ENCODE measurements around the gene BTBD3.

Gene BTBD3

DNA sequence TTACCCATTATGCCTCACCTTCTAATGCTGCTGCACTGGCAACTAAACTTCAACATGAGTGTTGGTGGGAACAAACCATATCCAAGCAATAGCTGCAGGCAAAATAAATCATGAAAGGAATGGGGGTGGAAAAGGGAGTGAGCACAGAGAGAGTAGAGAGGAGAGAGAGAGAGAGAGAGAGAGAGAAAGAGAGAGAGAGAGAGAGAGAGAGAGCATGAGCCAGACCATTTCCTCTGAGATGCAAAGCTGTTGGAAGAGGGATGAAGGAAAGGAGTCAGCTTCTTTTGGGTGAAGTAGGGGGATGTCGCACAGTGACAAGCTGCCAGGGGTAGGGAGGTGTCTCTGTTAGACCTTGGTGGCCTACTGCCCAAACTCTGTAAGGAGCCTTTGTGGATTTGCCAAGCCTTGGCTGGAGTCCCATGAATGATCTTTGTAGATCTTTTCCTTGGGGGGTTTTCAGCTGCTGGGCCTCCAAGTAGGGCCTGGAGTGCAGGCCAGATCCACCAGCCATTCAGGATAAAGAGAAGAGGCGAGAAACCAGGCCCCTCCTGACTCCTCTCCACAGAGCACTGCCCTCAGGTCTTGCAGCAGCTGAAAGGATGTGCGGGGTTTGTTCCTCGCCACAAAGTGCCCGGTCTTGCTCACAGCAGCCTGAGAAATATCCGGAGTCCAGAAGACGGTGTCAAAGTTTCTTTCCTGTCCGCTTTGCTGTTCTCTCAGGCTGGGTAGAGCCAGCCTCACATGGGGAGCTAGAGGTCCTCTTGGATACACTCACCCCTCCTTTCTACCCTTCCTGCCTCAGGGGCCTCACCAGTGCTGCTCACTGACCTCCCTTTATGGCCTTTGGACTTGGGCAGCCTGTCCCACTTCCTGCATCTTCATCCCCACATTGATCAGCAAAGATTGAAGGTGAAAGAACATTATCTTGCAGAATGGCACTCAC lies 17.8 kb downstream of the BTBD3 start:
- Histone ChIP-seq H3K4me1 (ENCODE audit: control insufficient read depth, insufficient read depth, low read length) (peaks cover 4% of the 10 kb centered on the region), H3K9me3 (ENCODE audit: control insufficient read depth in 2 of 2, low read length in 2 of 2) (no peaks in the 10 kb centered on the region), H3K27ac (ENCODE audit: low read length) (no peak overlapping the region), H3K9ac (ENCODE audit: low read length in 2 of 2) (no peak overlapping the region), H3K4me3 (ENCODE audit: low read length in 2 of 2) (no peak overlapping the region), H3K27me3 (ENCODE audit: control insufficient read depth in 1 of 2, insufficient read depth in 2 of 2, low read length in 2 of 2) (no peaks in the 10 kb centered on the region), H3K36me3 (ENCODE audit: control insufficient read depth in 2 of 2, insufficient read depth in 2 of 2, low read length in 2 of 2) (no peaks in the 10 kb centered on the region)

DNA sequence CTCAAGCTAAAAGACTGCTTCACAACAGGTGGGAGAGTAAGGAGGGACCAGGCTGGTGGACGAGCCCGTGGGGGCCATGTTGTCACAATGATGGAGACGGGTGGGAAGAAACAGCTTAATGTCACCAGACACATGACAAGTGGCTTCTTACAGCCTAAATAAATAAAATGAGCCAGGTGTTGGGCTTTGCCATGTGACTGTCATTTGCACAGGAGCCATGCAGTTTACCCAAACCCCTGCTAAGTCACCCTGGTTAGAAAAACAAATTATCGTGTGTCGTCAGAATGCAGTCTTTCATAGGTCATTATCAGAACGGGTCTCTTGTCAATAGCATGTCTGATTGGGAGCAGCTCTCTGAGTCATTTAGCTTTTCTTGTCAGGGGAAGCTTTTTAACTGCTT lies 18.5 kb downstream of the BTBD3 start:
- no peaks in the 10 kb centered on the region for H3K36me3 ChIP-seq (ENCODE audit: control insufficient read depth in 2 of 2, insufficient read depth in 2 of 2, low read length in 2 of 2)
- no peak overlapping the region for H3K27ac ChIP-seq (ENCODE audit: low read length)
- peaks cover 4% of the 10 kb centered on the region for H3K4me1 ChIP-seq (ENCODE audit: control insufficient read depth, insufficient read depth, low read length)
- H3K9ac ChIP-seq (ENCODE audit: low read length in 2 of 2): no peak overlapping the region
- no peaks in the 10 kb centered on the region for H3K9me3 ChIP-seq (ENCODE audit: control insufficient read depth in 2 of 2, low read length in 2 of 2)
- no peaks in the 10 kb centered on the region for H3K27me3 ChIP-seq (ENCODE audit: control insufficient read depth in 1 of 2, insufficient read depth in 2 of 2, low read length in 2 of 2)
- H3K4me3 ChIP-seq (ENCODE audit: low read length in 2 of 2): no peak overlapping the region

DNA sequence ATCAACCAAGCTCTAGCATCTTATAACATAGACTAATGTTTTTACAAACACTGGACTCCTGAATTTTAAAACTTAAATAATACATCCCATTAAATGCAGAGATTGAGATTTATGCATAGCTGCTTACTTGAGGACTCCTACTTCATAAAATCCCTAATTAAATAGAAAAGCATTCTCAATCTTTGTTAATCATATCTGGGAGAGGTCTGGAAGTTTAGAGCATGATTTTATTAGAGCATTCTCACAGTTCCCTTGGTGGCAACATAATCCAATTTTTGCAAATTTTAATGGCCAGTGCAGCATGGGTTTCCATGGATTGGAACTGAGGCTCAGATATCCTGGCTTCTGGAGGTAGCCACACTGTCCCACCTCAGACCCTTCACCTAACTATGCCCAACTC lies 19.5 kb downstream of the BTBD3 start:
- Histone ChIP-seq H3K27me3 (ENCODE audit: control insufficient read depth in 1 of 2, insufficient read depth in 2 of 2, low read length in 2 of 2) (no peaks in the 10 kb centered on the region), H3K9me3 (ENCODE audit: control insufficient read depth in 2 of 2, low read length in 2 of 2) (no peaks in the 10 kb centered on the region), H3K9ac (ENCODE audit: low read length in 2 of 2) (no peak overlapping the region), H3K27ac (ENCODE audit: low read length) (no peak overlapping the region), H3K36me3 (ENCODE audit: control insufficient read depth in 2 of 2, insufficient read depth in 2 of 2, low read length in 2 of 2) (no peaks in the 10 kb centered on the region), H3K4me3 (ENCODE audit: low read length in 2 of 2) (no peak overlapping the region), H3K4me1 (ENCODE audit: control insufficient read depth, insufficient read depth, low read length) (peaks cover 4% of the 10 kb centered on the region)

DNA sequence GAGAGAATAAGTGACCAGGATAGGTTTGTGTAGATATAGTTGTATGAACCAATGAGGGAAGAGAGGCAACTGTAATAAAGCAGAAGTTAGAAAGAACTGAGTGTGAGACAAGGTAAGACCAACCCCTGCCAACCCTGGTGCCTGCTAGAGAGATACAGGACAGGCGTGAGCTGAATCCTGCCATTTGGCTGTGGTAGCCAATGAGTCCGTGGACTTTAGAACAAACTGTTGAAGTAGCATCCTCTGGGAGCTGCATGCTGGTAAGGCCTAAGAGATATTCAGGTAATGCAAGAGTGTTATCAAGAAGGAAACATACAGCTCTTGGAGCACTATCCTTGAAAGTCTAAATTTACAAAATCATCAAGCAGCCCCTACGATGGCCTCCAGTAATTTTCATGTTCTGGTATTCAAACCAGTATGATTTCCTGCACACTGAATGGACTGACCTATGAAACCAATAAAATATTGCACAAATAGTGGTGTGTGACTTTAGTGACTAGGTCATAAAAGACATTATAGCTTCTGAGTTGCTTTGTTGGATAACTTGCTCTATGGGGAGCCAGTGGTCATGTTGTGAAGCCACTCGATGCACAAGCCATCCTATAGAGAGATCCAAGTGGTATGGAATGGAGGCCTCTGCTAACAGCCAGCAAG lies 24.0 kb downstream of the BTBD3 start:
- Histone ChIP-seq H3K36me3 (ENCODE audit: control insufficient read depth in 2 of 2, insufficient read depth in 2 of 2, low read length in 2 of 2) (no peaks in the 10 kb centered on the region), H3K27ac (ENCODE audit: low read length) (no peak overlapping the region), H3K4me1 (ENCODE audit: control insufficient read depth, insufficient read depth, low read length) (no peaks in the 10 kb centered on the region), H3K9me3 (ENCODE audit: control insufficient read depth in 2 of 2, low read length in 2 of 2) (no peaks in the 10 kb centered on the region), H3K27me3 (ENCODE audit: control insufficient read depth in 1 of 2, insufficient read depth in 2 of 2, low read length in 2 of 2) (no peaks in the 10 kb centered on the region), H3K9ac (ENCODE audit: low read length in 2 of 2) (no peak overlapping the region), H3K4me3 (ENCODE audit: low read length in 2 of 2) (no peak overlapping the region)

DNA sequence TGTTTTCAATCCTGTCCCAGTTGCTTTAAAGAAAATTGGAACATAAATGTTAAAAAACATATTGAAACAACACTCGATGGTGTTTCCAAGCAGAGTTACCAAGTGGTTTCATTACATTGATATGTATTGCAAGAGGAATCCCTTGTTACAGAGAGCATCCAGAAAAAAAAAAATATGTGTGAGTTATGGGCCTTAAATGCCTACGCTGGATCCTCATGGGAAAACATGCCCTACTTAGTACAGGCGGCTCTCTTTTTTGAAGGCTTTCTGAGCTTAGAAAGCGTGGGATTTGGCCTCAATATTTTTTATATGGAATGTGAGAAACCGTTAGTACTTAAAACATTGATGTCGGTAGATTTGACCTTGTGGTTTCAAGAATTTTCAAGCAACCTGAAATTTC lies 26.1 kb downstream of the BTBD3 start:
- Histone ChIP-seq H3K36me3 (ENCODE audit: control insufficient read depth in 2 of 2, insufficient read depth in 2 of 2, low read length in 2 of 2) (no peaks in the 10 kb centered on the region), H3K27ac (ENCODE audit: low read length) (no peak overlapping the region), H3K9me3 (ENCODE audit: control insufficient read depth in 2 of 2, low read length in 2 of 2) (no peaks in the 10 kb centered on the region), H3K27me3 (ENCODE audit: control insufficient read depth in 1 of 2, insufficient read depth in 2 of 2, low read length in 2 of 2) (no peaks in the 10 kb centered on the region), H3K4me1 (ENCODE audit: control insufficient read depth, insufficient read depth, low read length) (no peaks in the 10 kb centered on the region), H3K9ac (ENCODE audit: low read length in 2 of 2) (no peak overlapping the region), H3K4me3 (ENCODE audit: low read length in 2 of 2) (no peak overlapping the region)

DNA sequence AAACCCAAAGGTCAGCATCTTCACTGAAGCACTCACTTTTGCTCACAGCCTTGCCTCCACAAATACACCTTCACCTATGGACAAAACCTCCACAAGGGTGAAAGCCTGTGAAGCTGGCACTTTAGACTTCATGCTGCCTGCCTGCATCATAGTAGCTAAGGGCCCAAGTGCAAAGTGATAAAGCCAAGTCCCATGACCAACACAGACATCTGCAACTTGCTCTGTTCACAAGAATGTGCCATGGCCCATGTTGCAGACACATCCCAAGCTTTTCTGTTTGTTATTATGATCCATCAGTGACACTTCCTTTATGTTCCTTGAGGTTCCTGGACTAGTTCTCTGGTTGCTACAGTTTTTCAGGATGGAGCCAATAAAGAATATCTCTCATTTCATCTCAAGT lies 31.1 kb downstream of the BTBD3 start:
- Histone ChIP-seq H3K27ac (ENCODE audit: low read length) (no peak overlapping the region), H3K36me3 (ENCODE audit: control insufficient read depth in 2 of 2, insufficient read depth in 2 of 2, low read length in 2 of 2) (no peaks in the 10 kb centered on the region), H3K9me3 (ENCODE audit: control insufficient read depth in 2 of 2, low read length in 2 of 2) (peaks cover 0 to 2% of the 10 kb centered on the region in 2 donors), H3K4me1 (ENCODE audit: control insufficient read depth, insufficient read depth, low read length) (no peaks in the 10 kb centered on the region), H3K4me3 (ENCODE audit: low read length in 2 of 2) (no peak overlapping the region), H3K9ac (ENCODE audit: low read length in 2 of 2) (no peak overlapping the region), H3K27me3 (ENCODE audit: control insufficient read depth in 1 of 2, insufficient read depth in 2 of 2, low read length in 2 of 2) (no peaks in the 10 kb centered on the region)

DNA sequence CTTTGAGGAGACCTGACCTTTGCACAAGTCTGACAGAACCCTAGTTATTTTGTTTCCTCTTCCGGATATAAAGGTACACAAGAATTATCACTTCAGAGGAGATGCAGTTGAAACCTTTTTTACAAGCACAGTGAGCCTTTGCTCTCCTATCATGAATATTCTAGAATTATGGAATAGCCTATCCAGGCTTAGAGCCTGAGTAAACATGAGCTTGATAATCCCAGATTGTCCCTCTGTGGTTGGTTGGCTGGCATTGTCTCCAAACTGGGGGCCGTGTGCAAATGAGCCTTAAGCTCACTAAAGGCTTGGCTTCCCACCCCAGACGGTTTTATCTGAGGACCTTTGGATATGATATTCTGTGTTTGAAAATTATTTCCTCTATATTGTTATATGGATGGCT lies 32.0 kb downstream of the BTBD3 start:
- Histone ChIP-seq H3K36me3 (ENCODE audit: control insufficient read depth in 2 of 2, insufficient read depth in 2 of 2, low read length in 2 of 2) (no peaks in the 10 kb centered on the region), H3K27ac (ENCODE audit: low read length) (no peak overlapping the region), H3K9me3 (ENCODE audit: control insufficient read depth in 2 of 2, low read length in 2 of 2) (peaks cover 0 to 6% of the 10 kb centered on the region in 2 donors), H3K27me3 (ENCODE audit: control insufficient read depth in 1 of 2, insufficient read depth in 2 of 2, low read length in 2 of 2) (no peaks in the 10 kb centered on the region), H3K4me3 (ENCODE audit: low read length in 2 of 2) (no peak overlapping the region), H3K4me1 (ENCODE audit: control insufficient read depth, insufficient read depth, low read length) (no peaks in the 10 kb centered on the region), H3K9ac (ENCODE audit: low read length in 2 of 2) (no peak overlapping the region)

DNA sequence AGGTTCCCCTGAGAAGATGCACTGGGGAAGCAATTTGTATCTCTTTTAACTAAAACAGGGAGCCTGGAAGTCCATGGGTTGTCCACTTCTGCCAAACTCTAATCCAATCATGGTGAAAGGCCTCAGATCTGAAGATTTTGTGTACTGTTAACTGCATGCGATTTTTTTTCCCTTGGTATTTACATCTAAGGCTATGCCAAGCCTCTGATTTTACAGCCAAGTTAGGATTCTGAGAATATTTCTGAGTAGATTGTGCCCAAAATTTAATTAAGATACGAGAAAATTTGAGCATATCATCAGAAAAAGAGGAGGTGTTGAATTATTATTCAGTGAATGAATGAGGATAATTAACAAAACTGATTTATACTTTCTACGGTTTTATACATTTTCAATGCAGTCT lies 34.0 kb downstream of the BTBD3 start:
- H3K9me3 ChIP-seq (ENCODE audit: control insufficient read depth in 2 of 2, low read length in 2 of 2): peaks cover 3 to 6% of the 10 kb centered on the region in 2 donors
- no peak overlapping the region for H3K27ac ChIP-seq (ENCODE audit: low read length)
- no peak overlapping the region for H3K4me3 ChIP-seq (ENCODE audit: low read length in 2 of 2)
- H3K9ac ChIP-seq (ENCODE audit: low read length in 2 of 2): no peak overlapping the region
- H3K27me3 ChIP-seq (ENCODE audit: control insufficient read depth in 1 of 2, insufficient read depth in 2 of 2, low read length in 2 of 2): no peaks in the 10 kb centered on the region
- H3K36me3 ChIP-seq (ENCODE audit: control insufficient read depth in 2 of 2, insufficient read depth in 2 of 2, low read length in 2 of 2): no peaks in the 10 kb centered on the region
- no peaks in the 10 kb centered on the region for H3K4me1 ChIP-seq (ENCODE audit: control insufficient read depth, insufficient read depth, low read length)

DNA sequence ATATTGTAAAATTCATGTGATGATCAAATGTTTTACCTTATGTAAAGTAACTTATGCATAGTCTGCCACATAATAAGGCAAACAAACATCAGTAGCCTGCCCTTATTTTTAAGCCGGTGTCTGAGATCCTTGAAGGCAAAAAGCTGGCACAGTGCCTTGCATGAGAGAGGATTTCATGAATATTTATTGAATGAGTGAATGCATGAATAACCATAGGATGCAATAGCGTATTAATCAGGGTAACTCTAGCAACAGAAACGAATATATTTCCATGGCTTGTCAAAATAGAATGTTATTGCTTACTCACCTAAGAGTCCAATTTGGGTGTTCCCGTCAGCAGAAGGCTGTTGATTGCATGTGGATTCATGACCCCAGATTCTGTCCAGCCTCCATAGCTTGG lies 34.9 kb downstream of the BTBD3 start:
- Histone ChIP-seq H3K9me3 (ENCODE audit: control insufficient read depth in 2 of 2, low read length in 2 of 2) (peaks cover 3 to 6% of the 10 kb centered on the region in 2 donors), H3K4me1 (ENCODE audit: control insufficient read depth, insufficient read depth, low read length) (no peaks in the 10 kb centered on the region), H3K9ac (ENCODE audit: low read length in 2 of 2) (no peak overlapping the region), H3K36me3 (ENCODE audit: control insufficient read depth in 2 of 2, insufficient read depth in 2 of 2, low read length in 2 of 2) (no peaks in the 10 kb centered on the region), H3K27ac (ENCODE audit: low read length) (no peak overlapping the region), H3K27me3 (ENCODE audit: control insufficient read depth in 1 of 2, insufficient read depth in 2 of 2, low read length in 2 of 2) (no peaks in the 10 kb centered on the region), H3K4me3 (ENCODE audit: low read length in 2 of 2) (no peak overlapping the region)

DNA sequence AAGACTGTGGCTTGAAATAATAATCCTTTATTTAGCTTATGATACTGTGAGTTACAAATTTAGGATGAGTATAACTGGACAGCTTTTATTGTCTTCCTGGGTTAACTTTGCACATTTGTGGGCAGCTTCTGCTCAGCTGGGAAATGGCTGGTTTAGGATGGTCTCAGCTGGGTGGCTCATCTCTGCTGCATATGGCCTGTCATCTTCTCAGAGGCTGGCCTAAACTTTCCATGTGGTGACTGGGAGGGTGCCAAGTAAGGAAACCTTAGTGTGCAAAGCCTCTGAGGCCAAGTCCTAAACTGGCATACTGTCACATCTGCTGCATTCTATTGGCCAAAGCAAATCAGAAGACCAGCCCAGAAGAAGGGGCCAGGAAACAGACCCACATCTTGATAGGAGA lies 40.2 kb downstream of the BTBD3 start:
- Histone ChIP-seq H3K27me3 (ENCODE audit: control insufficient read depth in 1 of 2, insufficient read depth in 2 of 2, low read length in 2 of 2) (no peaks in the 10 kb centered on the region), H3K36me3 (ENCODE audit: control insufficient read depth in 2 of 2, insufficient read depth in 2 of 2, low read length in 2 of 2) (no peaks in the 10 kb centered on the region), H3K27ac (ENCODE audit: low read length) (no peak overlapping the region), H3K4me1 (ENCODE audit: control insufficient read depth, insufficient read depth, low read length) (no peaks in the 10 kb centered on the region), H3K9ac (ENCODE audit: low read length in 2 of 2) (no peak overlapping the region), H3K9me3 (ENCODE audit: control insufficient read depth in 2 of 2, low read length in 2 of 2) (peaks cover 3 to 5% of the 10 kb centered on the region in 2 donors), H3K4me3 (ENCODE audit: low read length in 2 of 2) (no peak overlapping the region)

DNA sequence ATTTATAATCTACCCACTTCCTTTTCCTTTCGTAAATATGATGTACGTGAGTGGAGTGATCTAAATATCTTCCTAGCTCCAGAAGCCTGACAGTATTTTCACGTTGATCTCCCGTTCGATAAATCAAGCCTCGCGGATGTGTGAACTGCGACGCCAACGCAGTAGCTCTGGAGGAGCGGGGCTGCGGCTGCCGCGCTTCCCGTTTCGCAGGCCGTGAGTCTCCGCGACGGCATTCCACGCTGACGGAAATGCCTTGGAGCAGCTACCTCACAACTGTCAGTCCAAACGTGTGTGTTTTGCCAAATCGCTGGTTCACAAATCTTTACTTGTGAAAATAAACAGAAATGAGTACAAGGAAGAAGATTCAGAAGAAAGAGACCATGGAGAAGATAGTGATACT lies 41.2 kb downstream of the BTBD3 start:
- H3K36me3 ChIP-seq (ENCODE audit: control insufficient read depth in 2 of 2, insufficient read depth in 2 of 2, low read length in 2 of 2): no peaks in the 10 kb centered on the region
- H3K9ac ChIP-seq (ENCODE audit: low read length in 2 of 2): no peak overlapping the region
- peaks cover 3% of the 10 kb centered on the region in 2 donors for H3K9me3 ChIP-seq (ENCODE audit: control insufficient read depth in 2 of 2, low read length in 2 of 2)
- H3K27ac ChIP-seq (ENCODE audit: low read length): no peak overlapping the region
- H3K4me1 ChIP-seq (ENCODE audit: control insufficient read depth, insufficient read depth, low read length): no peaks in the 10 kb centered on the region
- no peaks in the 10 kb centered on the region for H3K27me3 ChIP-seq (ENCODE audit: control insufficient read depth in 1 of 2, insufficient read depth in 2 of 2, low read length in 2 of 2)
- no peak overlapping the region for H3K4me3 ChIP-seq (ENCODE audit: low read length in 2 of 2)

Data from stomach smooth muscle (tissue), 2 donors.